ENCODE data around the gene SLC17A4. TPM values are rescaled to one million over a fixed set of nuclear protein-coding genes. Genes with fewer than 3 reads are reported as not detected.

SLC17A4 gene
- total and polyA plus RNA-seq, 9 donors, result 0.05 to 0.12 TPM; not detected in 7

- no peak overlapping the region for H3K4me3 ChIP-seq
- H3K36me3 ChIP-seq, result no peaks in the 10 kb centered on the region
- intact Hi-C loops (cut with DNase I), result no loop called here
- H3K9me3 ChIP-seq, result no peaks in the 10 kb centered on the region
- WGBS, 3 donors, result 75 to 83% (median 78%) methylated on average over 4 of the region's 4 CpGs
- TF ChIP-seq POLR2A (IDR thresholded peaks at IDR 0.05), result no peak
- TF ChIP-seq EP300 (IDR thresholded peaks at IDR 0.05), result no peak
- no peak for TF ChIP-seq CTCF (IDR thresholded peaks at IDR 0.05)
- no peaks in the 10 kb centered on the region for H3K27me3 ChIP-seq
- no peak overlapping the region for H3K27ac ChIP-seq
- DNase-seq, result peak in 1 of 5 donors; percentile 18
- H3K4me1 ChIP-seq (ENCODE audit: insufficient read depth), result no peaks in the 10 kb centered on the region
Observed at GRCh38 chr6:25788305-25788922, 33.9 kb downstream of the SLC17A4 start.

GRCh38 chr6:25789475-25789874 lies 34.9 kb downstream of the SLC17A4 start:
- WGBS, 3 donors, result 89 to 92% (median 91%) methylated on average over 2 of the region's 2 CpGs
- H3K27ac ChIP-seq, result no peak overlapping the region
- intact Hi-C loops (cut with DNase I), result no loop called here

GRCh38 chr6:25792016-25792415 lies 37.5 kb downstream of the SLC17A4 start:
- no peak overlapping the region for H3K4me3 ChIP-seq
- H3K27ac ChIP-seq, result no peak overlapping the region
- no peaks in the 10 kb centered on the region for H3K9me3 ChIP-seq
- TF ChIP-seq EP300 (IDR thresholded peaks at IDR 0.05) (no peak), CTCF (IDR thresholded peaks at IDR 0.05) (no peak), POLR2A (IDR thresholded peaks at IDR 0.05) (no peak)
- H3K27me3 ChIP-seq, result no peaks in the 10 kb centered on the region
- no peaks in the 10 kb centered on the region for H3K36me3 ChIP-seq
- DNase-seq, result no peak
- H3K4me1 ChIP-seq (ENCODE audit: insufficient read depth), result no peaks in the 10 kb centered on the region
- WGBS, 3 donors, result 84 to 91% (median 84%) methylated on average over 4 of the region's 4 CpGs
- intact Hi-C loops (cut with DNase I), result no loop called here

More at GRCh38 chr6:25789475-25789874, 34.9 kb downstream of the SLC17A4 start:
- DNase-seq, result no peak
- Histone ChIP-seq H3K4me1 (ENCODE audit: insufficient read depth) (no peaks in the 10 kb centered on the region), H3K4me3 (no peak overlapping the region), H3K9me3 (no peaks in the 10 kb centered on the region), H3K36me3 (no peaks in the 10 kb centered on the region), H3K27me3 (no peaks in the 10 kb centered on the region)
- TF ChIP-seq POLR2A (IDR thresholded peaks at IDR 0.05) (no peak), EP300 (IDR thresholded peaks at IDR 0.05) (no peak), CTCF (IDR thresholded peaks at IDR 0.05) (no peak)

GRCh38 chr6:25793970-25794369 lies 39.4 kb downstream of the SLC17A4 start:
- no peak overlapping the region for H3K27ac ChIP-seq
- no peak overlapping the region for H3K4me3 ChIP-seq
- no peaks in the 10 kb centered on the region for H3K27me3 ChIP-seq
- H3K4me1 ChIP-seq (ENCODE audit: insufficient read depth), result no peaks in the 10 kb centered on the region
- no peaks in the 10 kb centered on the region for H3K36me3 ChIP-seq
- intact Hi-C loops (cut with DNase I), result no loop called here
- WGBS, 3 donors, result 92 to 96% (median 94%) methylated on average over 1 of the region's 1 CpG
- no peak for DNase-seq
- TF ChIP-seq CTCF (IDR thresholded peaks at IDR 0.05) (no peak), POLR2A (IDR thresholded peaks at IDR 0.05) (no peak), EP300 (IDR thresholded peaks at IDR 0.05) (no peak)
- H3K9me3 ChIP-seq, result no peaks in the 10 kb centered on the region

Measured in ovary (tissue), 9 donors.